ENCODE data around the gene FBXL12.

FBXL12 gene

DNA sequence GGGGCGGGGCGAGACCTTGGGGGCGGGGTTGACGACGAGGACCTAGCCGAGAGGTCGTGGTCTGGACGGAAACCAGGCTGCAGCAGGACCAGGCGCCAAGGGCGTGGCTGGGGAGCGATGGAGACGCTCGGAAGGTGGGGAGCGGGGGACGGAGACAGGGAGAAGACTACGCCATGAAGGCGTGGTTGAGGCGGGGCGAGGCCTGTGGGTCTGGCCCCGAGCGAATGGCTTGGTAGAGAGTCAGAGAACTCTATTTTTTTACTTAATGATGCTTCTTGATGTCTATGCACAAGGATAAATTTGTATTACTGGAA is 674 bp upstream of the FBXL12 start:
- no peak for TF ChIP-seq CTCF (conservative IDR thresholded peaks at IDR 0.05)
- peak overlapping the region; percentile 42; the same call in 1 of the 2 replicates for H3K27ac ChIP-seq

GRCh38 chr19:9818175-9818733 is 625 bp downstream of the FBXL12 start:
- H3K27ac ChIP-seq: peak overlapping the region; percentile 81
- TF ChIP-seq CTCF (conservative IDR thresholded peaks at IDR 0.05): no peak

- no peak overlapping the region for H3K27ac ChIP-seq
- TF ChIP-seq CTCF (conservative IDR thresholded peaks at IDR 0.05): no peak
Observed at GRCh38 chr19:9811139-9811538, 7.7 kb downstream of the FBXL12 start.

DNA sequence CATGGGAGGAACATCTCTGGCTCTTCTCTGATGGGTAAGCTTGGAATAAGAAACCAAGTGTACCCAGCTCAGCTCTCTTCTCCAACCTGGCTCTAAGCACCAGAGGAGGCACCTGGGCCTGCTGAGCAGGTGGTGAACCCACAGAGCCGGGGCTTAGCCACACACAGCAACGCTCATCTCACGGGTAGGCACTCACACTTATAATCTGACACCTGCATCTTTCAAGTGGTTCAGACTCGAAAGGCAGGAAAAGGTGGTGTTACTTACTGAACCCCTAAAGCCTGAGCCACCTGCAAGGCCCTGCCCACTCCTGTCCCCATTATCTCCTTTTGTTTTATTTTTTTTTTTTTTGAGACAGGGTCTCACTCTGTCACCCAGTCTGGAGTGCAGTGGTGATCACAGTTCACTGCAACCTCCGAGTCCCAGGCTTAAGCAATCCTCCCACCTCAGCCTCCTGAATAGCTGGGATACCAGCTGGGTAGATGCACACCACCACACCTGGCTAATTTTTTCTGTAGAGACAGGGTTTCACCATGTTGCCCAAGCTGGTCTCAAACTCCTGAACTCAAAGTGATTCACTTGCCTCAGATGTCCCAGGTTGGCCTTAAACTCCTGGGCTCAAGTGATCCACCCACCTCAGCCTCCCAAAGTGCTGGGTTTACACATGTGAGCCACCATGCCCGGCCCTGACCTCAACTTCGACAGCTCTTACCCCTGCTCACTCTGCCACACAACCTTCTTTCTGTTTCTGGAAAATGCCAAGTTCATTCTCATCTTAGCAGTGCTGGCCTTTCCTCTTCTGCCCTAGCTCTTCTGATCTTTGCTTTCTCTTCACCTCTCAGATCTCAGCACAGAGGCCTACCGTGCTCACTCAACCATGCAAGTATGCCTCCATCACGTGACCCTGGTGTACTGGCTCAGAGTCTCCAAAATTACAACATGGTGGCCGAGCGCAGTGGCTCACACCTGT is 9.7 kb downstream of the FBXL12 start:
- no peak for TF ChIP-seq CTCF (conservative IDR thresholded peaks at IDR 0.05)
- H3K27ac ChIP-seq: no peak overlapping the region

DNA sequence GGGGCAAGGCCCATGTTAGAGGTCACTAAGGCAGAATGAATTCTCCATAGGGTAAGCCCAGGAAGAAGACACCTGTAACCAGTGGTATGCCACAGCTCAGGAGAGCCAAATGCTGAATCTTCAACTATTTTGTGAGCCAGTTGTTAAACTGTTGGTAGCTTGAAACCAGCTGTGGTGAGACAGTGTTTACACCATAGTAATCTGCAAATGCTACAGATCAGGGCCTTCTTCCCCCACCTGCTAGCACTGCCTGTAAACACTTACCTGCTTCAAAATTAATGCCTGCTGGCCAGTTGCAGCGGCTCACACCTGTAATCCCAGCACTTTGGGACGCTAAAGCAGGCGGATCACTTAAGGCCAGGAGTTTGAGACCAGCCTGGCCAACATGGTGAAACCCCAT is 12.1 kb downstream of the FBXL12 start:
- no peak for TF ChIP-seq CTCF (conservative IDR thresholded peaks at IDR 0.05)
- H3K27ac ChIP-seq: no peak overlapping the region

- TF ChIP-seq CTCF (conservative IDR thresholded peaks at IDR 0.05): no peak
- H3K27ac ChIP-seq: no peak overlapping the region
Observed at GRCh38 chr19:9801976-9802375, 16.9 kb downstream of the FBXL12 start.

- TF ChIP-seq CTCF (conservative IDR thresholded peaks at IDR 0.05): no peak
- H3K27ac ChIP-seq: no peak overlapping the region
Observed at GRCh38 chr19:9799162-9799561, 19.7 kb downstream of the FBXL12 start.

All from VCaP (cell line).